Esophagus muscularis mucosa (tissue), 4 donors: Measurements from ENCODE around the gene SLC35E2B. TPM values are rescaled to one million over a fixed set of nuclear protein-coding genes. Genes with fewer than 3 reads are reported as not detected.

ENCODE experiments used
- DNase-seq: peaks from one replicate; pipeline ENCODE4 v3.0.0-alpha.2; 2017; ENCODE audit errors: extremely low spot score
- H3K27ac ChIP-seq, 4 donors: fragments of 200-600 bp; sonication (generic); replicated peaks in 1 of 4; 1 replicate in 3 of 4; 2 replicates in 1 of 4; pipeline ENCODE4 v1.5.1; 2016 to 2019; ENCODE audit warnings: mild to moderate bottlenecking in 1 of 4
- H3K27me3 ChIP-seq, 4 donors: fragments of 200-600 bp; sonication (generic); one replicate each; pipeline versions ENCODE4 v1.5.1 to v1.6.0; 2016 to 2019
- H3K36me3 ChIP-seq, 4 donors: fragments of 200-600 bp; sonication (generic); one replicate each; pipeline ENCODE4 v1.5.1; 2016 to 2019
- H3K4me1 ChIP-seq, 4 donors: fragments of 200-600 bp; sonication (generic); one replicate each; pipeline ENCODE4 v1.5.1; 2016 to 2019
- H3K4me3 ChIP-seq, 4 donors: fragments of 200-600 bp; sonication (generic); 1 replicate in 2 of 4; 2 replicates in 2 of 4; pipeline ENCODE4 v1.5.1; 2016 to 2019; ENCODE audit warnings: mild to moderate bottlenecking in 4 of 4, moderate library complexity in 1 of 4
- H3K9me3 ChIP-seq, 4 donors: fragments of 200-600 bp; sonication (generic); 1 replicate in 3 of 4; 2 replicates in 1 of 4; pipeline ENCODE4 v1.5.1; 2016 to 2019
- EP300 ChIP-seq: sonication (generic); formaldehyde crosslinking; IDR thresholded peaks from one replicate; pipeline ENCODE4 v1.6.1; 2017; ENCODE audit warnings: antibody characterized with exemption
- POLR2A ChIP-seq: fragments of 450-650 bp; IDR thresholded peaks from one replicate; pipeline ENCODE4 v1.6.1; 2017; ENCODE audit warnings: antibody characterized with exemption, moderate library complexity, mild to moderate bottlenecking, low read depth
- POLR2AphosphoS5 ChIP-seq, 2 donors: sonication (generic); formaldehyde crosslinking; IDR thresholded peaks; one replicate each; pipeline ENCODE4 v1.6.1; 2017; ENCODE audit warnings: antibody characterized with exemption in 2 of 2
- WGBS: methylation state at CpG from one replicate; pipeline ENCODE4 v1.1.5; 2018; 5-methylcytosine and 5-hydroxymethylcytosine counted together
- intact Hi-C: fragments of 100-400 bp; cut with DNase I; formaldehyde crosslinking; loops from one replicate; pipeline ENCODE4 v1.15.1; 2023
- total RNA-seq, 4 donors: library from RNA; depleted of rRNA; stranded (reverse); fragments of >200 nt; gene quantifications; one replicate each; pipeline versions ENCODE4 v1.1.0 to v1.2.1, GENCODE V29; 2016
- TF ChIP-seq, protein P1 (sequence below), 3 experiments: fragments of 200-600 bp in 2 of 3; fragments of 450-650 bp in 1 of 3; sonication (generic) in 2 of 3; IDR thresholded peaks; one replicate each; pipeline ENCODE4 v1.5.1; 2017 to 2019; ENCODE audit warnings: antibody characterized with exemption in 3 of 3, mild to moderate bottlenecking in 2 of 3, moderate library complexity in 1 of 3

The SLC35E2B gene
- total RNA-seq, 4 donors from 2014 or later = 25.7 to 65.0 (median 35.6) TPM

DNA sequence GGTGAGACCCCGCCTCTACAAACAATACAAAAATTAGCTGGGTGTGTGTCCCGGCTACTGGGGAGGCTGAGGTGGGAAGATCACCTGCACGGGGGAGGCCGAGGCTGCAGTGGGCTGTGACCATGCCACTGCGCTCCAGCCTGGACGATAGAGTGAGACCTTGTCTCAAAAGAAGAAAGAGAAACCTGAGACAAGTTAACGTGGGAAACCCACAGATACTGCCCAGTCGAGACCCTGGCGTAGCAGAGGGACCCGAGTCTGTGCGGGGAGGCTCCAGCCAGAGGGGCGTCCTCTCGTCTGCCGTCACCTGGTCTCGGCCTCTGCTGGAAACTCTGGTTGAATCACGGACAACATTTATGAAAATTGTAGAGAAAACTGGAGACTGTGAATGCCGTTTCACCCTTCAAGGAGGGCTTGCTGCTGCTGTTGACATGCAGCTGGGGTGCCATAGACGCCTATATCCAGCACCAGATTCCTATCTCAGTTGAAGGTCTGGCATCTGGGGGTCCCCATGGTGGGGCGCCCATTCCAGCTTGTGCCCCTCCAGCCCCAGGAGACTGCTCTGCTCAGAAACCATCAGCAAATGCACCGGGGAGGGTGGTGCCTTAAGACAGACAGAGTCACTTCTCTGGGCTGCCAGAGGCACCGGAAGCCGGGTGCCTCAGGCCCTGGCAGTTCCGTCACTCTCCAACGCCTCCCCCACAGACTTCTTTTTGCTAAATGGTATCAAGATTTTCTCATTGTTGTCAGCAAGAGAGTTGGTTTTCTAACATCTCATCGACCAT lies 20.2 kb downstream of the SLC35E2B start:
- TF ChIP-seq POLR2AphosphoS5 (IDR thresholded peaks at IDR 0.05) = no peak
- TF ChIP-seq, protein P1, sequence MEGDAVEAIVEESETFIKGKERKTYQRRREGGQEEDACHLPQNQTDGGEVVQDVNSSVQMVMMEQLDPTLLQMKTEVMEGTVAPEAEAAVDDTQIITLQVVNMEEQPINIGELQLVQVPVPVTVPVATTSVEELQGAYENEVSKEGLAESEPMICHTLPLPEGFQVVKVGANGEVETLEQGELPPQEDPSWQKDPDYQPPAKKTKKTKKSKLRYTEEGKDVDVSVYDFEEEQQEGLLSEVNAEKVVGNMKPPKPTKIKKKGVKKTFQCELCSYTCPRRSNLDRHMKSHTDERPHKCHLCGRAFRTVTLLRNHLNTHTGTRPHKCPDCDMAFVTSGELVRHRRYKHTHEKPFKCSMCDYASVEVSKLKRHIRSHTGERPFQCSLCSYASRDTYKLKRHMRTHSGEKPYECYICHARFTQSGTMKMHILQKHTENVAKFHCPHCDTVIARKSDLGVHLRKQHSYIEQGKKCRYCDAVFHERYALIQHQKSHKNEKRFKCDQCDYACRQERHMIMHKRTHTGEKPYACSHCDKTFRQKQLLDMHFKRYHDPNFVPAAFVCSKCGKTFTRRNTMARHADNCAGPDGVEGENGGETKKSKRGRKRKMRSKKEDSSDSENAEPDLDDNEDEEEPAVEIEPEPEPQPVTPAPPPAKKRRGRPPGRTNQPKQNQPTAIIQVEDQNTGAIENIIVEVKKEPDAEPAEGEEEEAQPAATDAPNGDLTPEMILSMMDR (IDR thresholded peaks at IDR 0.05) = no peak
- TF ChIP-seq EP300 = no peak
- TF ChIP-seq POLR2A = no peak
- H3K4me3 ChIP-seq = no peak overlapping the region
- peaks cover 0 to under 1% (median 0%) of the 10 kb centered on the region in 4 donors for H3K4me1 ChIP-seq
- no peak for DNase-seq
- intact Hi-C loops = no loop called here
- WGBS = 92% methylated on average over 24 of the region's 25 CpGs
- H3K36me3 ChIP-seq = peaks cover 29 to 67% (median 53%) of the 10 kb centered on the region in 4 donors
- H3K27me3 ChIP-seq = no peaks in the 10 kb centered on the region
- no peaks in the 10 kb centered on the region for H3K9me3 ChIP-seq
- no peak overlapping the region for H3K27ac ChIP-seq

DNA sequence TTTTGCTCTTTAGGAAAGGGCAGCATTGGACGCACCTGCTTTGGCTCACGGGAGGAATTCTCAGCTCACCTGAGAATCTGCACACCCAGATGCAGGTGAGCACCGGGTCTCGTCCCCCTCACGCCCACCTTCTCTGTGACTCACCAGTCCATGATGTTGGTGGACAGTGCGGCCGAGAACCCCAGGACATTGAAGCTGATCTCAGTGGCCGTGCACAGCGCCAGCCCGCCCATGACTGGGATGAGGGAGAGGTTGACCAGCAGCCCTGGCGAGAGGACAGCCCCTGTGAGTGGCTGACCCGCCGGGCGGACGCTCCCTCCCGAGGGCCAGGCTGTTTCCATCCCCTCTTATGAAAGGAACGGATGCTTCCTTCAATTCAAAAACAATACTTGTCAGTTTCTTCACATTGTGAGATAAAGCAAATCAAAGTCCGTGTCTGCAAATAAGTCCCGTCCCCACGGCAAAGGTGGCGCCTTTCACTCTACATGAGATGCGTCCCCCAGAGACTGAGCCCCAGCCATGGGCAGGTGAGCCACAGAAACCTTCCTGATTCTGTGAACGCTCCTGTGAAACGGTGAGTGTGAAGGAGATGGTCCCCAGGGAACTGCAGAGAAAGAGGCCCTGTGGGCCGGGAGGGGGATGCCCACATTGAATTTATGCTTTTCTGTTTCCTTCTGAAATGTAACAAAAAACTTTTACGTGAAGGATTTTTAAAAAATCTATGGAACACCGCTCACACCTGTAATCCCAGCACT lies 21.1 kb downstream of the SLC35E2B start:
- Histone ChIP-seq H3K9me3 (no peaks in the 10 kb centered on the region), H3K4me3 (no peak overlapping the region), H3K36me3 (peaks cover 33 to 72% (median 58%) of the 10 kb centered on the region in 4 donors), H3K27ac (no peak overlapping the region), H3K27me3 (no peaks in the 10 kb centered on the region), H3K4me1 (no peaks in the 10 kb centered on the region)
- 92% methylated on average over 26 of the region's 27 CpGs for WGBS
- DNase-seq = no peak
- intact Hi-C loops = no loop called here
- TF ChIP-seq, protein P1 (IDR thresholded peaks at IDR 0.05) = no peak
- TF ChIP-seq EP300 (no peak), POLR2AphosphoS5 (IDR thresholded peaks at IDR 0.05) (no peak), POLR2A (no peak)

DNA sequence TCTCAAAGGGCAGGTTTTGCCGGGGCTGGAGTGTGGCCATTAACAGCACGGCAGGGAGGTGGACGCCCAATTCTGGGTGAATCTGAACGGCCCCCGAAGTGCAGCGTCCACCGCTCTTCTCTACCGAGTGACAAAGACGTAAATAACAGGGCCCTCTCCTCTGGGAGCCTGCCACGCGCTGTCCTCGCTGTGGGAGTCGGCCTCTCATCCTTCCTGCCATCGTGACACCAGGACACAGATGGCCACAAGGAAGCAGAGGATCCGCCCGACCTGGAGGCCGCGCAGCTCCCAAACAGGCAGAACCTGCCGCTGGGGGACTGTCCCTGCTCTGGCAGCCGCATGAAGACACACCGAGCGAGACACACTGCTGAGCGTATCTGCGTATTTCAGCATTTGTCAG lies 21.7 kb downstream of the SLC35E2B start:
- H3K4me1 ChIP-seq = no peaks in the 10 kb centered on the region
- no peaks in the 10 kb centered on the region for H3K27me3 ChIP-seq
- H3K9me3 ChIP-seq = no peaks in the 10 kb centered on the region
- no peak overlapping the region for H3K4me3 ChIP-seq
- TF ChIP-seq POLR2AphosphoS5 (IDR thresholded peaks at IDR 0.05) (no peak), EP300 (no peak), POLR2A (no peak)
- TF ChIP-seq, protein P1 (IDR thresholded peaks at IDR 0.05) = no peak
- 97% methylated on average over 24 of the region's 24 CpGs for WGBS
- intact Hi-C loops = no loop called here
- H3K36me3 ChIP-seq = peaks cover 40 to 79% (median 64%) of the 10 kb centered on the region in 4 donors
- no peak for DNase-seq
- no peak overlapping the region for H3K27ac ChIP-seq

DNA sequence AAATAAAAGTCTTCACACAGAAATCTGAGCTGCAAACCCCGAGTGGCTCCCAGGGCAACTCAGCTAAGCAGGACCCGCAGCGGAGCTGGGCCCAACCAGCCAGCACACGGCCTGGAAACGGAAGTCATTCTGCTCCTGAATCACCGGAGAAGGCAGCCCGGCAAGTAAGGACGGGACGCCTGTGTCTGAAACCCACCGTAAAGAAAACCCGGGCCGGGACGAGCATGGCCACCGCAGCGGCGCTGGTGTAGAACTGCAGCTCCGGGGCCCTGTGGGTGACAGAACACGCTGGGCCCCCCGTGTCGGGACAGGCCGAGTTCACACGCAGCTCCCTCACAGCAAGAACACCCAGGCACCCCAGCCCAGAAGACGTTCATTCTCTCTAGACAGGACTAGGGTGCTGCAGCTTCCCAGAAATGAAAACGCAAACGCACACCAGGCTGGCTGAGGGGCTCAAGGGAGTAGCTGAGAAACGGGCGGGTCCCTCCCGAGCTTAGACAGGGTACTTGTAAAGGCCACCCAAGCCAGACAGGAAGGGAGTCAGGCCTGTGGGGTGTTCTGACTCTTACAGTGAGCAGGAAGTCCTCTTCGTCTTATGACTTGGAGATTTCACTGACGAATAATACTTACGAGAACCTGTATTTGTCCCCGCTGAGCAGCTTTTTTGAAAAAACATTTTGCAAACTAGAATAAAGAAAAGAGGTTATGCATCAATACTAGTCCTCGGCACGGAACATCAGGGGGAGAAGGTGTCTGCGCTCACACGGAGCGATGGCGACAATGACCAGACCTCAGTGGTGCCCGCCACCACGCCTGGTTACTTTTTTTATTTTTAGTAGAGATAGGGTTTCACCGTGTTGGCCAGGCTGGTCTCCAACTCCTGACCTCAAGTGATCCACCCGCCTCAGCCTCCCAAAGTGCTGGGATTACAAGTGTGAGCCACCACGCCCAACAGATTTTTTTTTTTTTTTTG lies 22.8 kb downstream of the SLC35E2B start:
- DNase-seq = no peak

More for the DNA sequence above, 22.8 kb downstream of the SLC35E2B start:
- WGBS = 91% methylated on average over 43 of the region's 43 CpGs
- Histone ChIP-seq H3K27ac (no peak overlapping the region), H3K4me1 (no peaks in the 10 kb centered on the region), H3K36me3 (peaks cover 49 to 85% (median 73%) of the 10 kb centered on the region in 4 donors), H3K4me3 (no peak overlapping the region), H3K27me3 (no peaks in the 10 kb centered on the region), H3K9me3 (no peaks in the 10 kb centered on the region)
- intact Hi-C loops = no loop called here
- TF ChIP-seq EP300 (no peak), POLR2A (no peak), POLR2AphosphoS5 (IDR thresholded peaks at IDR 0.05) (no peak)
- TF ChIP-seq, protein P1 (IDR thresholded peaks at IDR 0.05) = no peak
